Endothelial cell of umbilical vein (primary cell): ENCODE results near the gene YEATS4. TPM values are rescaled to one million over a fixed set of nuclear protein-coding genes. Genes with fewer than 3 reads are reported as not detected.

ENCODE experiments used
- BruUV-seq: library from RNA; stranded (reverse); fragments of 400-500 nt; replicated peaks from 2 replicates; lab custom pipeline; 2021; lab: Mats Ljungman, UMichigan
- CTCF ChIA-PET: fragments of 300-600, 350-600 bp; sonication (Branson Sonifier 250); formaldehyde crosslinking; loops from one replicate; lab custom pipeline; 2021; ENCODE audit warnings: antibody characterized with exemption, inconsistent platforms; lab: Charles Lee
- POLR2A ChIA-PET: fragments of 300-600, 350-600 bp; sonication (Branson Sonifier 250); formaldehyde crosslinking; loops from one replicate; lab custom pipeline; 2021; ENCODE audit warnings: antibody characterized with exemption, inconsistent platforms; lab: Charles Lee
- DNase-seq: peaks from one replicate; pipeline ENCODE4 v3.0.0-alpha.2; 2011; ENCODE audit warnings: low read depth, low spot score
- FAIRE-seq: peaks from 2 replicates; lab custom pipeline; 2011; peaks lifted over from hg19 to GRCh38; lab: Jason Lieb, UNC
- H2AFZ ChIP-seq: 2 replicates; pipeline ENCODE4 v1.6.0; 2012; ENCODE audit warnings: low read depth, low read length, control low read depth, inconsistent platforms
- H3K27ac ChIP-seq: 2 replicates; pipeline ENCODE4 v1.5.1; 2011; ENCODE audit warnings: low read depth, mild to moderate bottlenecking, control low read depth, low read length, moderate library complexity; ENCODE audit not compliant: insufficient read depth
- H3K27me3 ChIP-seq, 2 experiments: 2 replicates each; pipeline versions ENCODE4 v1.6.0 to v1.6.1; 2011; ENCODE audit warnings: low read length in 2 of 2, mixed read lengths in 1 of 2; ENCODE audit not compliant: control insufficient read depth in 2 of 2, insufficient read depth in 2 of 2
- H3K36me3 ChIP-seq, 2 experiments: 2 replicates in 1 of 2; 3 replicates in 1 of 2; pipeline ENCODE4 v1.5.1; 2011; ENCODE audit warnings: low read length in 2 of 2, mild to moderate bottlenecking in 1 of 2, moderate library complexity in 1 of 2; ENCODE audit not compliant: control insufficient read depth in 2 of 2, insufficient read depth in 2 of 2; ENCODE audit errors: extremely low read depth in 1 of 2
- H3K4me1 ChIP-seq: 3 replicates; pipeline ENCODE4 v1.5.1; 2011; ENCODE audit warnings: mild to moderate bottlenecking, low read length; ENCODE audit not compliant: control insufficient read depth, insufficient read depth; ENCODE audit errors: extremely low read depth
- H3K4me2 ChIP-seq: 2 replicates; pipeline ENCODE4 v1.6.1; 2011; ENCODE audit warnings: low read length, control low read depth, mixed read lengths; ENCODE audit not compliant: insufficient read depth
- H3K4me3 ChIP-seq, 3 experiments: fragments of 200-600 bp in 1 of 3; sonication (generic), shearing (Covaris generic) in 1 of 3; replicated peaks in 1 of 3; 2 replicates each; pipeline ENCODE4 v1.5.1; 2011 to 2016; ENCODE audit warnings: control low read depth in 3 of 3, low read length in 3 of 3, mild to moderate bottlenecking in 2 of 3, inconsistent platforms in 1 of 3, low read depth in 1 of 3, moderate library complexity in 1 of 3; ENCODE audit not compliant: insufficient read depth in 1 of 3
- H3K79me2 ChIP-seq: 2 replicates; pipeline ENCODE4 v1.6.0; 2012; ENCODE audit warnings: low read length, inconsistent platforms; ENCODE audit not compliant: control insufficient read depth, insufficient read depth
- H3K9ac ChIP-seq: replicated peaks from 2 replicates; pipeline ENCODE3; 2011; ENCODE audit warnings: low read length, control low read depth; ENCODE audit not compliant: insufficient read depth; ENCODE audit errors: extremely low read depth
- H3K9me1 ChIP-seq: replicated peaks from 3 replicates; pipeline ENCODE4 v1.6.0; 2011; ENCODE audit warnings: mild to moderate bottlenecking, low read length; ENCODE audit not compliant: control insufficient read depth, insufficient read depth; ENCODE audit errors: extremely low read depth
- H3K9me3 ChIP-seq: replicated peaks from 2 replicates; pipeline ENCODE4 v1.5.1; 2012; ENCODE audit warnings: low read length, inconsistent platforms; ENCODE audit not compliant: control insufficient read depth, insufficient read depth
- H4K20me1 ChIP-seq: replicated peaks from 2 replicates; pipeline ENCODE3; 2011; ENCODE audit warnings: mild to moderate bottlenecking, low read length; ENCODE audit not compliant: control insufficient read depth, insufficient read depth; ENCODE audit errors: extremely low read depth
- CTCF ChIP-seq, 2 donors: IDR thresholded peaks; 1 replicate in 1 of 2; 2 replicates in 1 of 2; pipeline ENCODE4 v1.5.1; 2011; ENCODE audit warnings: low read length in 2 of 2, mild to moderate bottlenecking in 2 of 2, moderate library complexity in 2 of 2, control low read depth in 1 of 2, inconsistent platforms in 1 of 2, low read depth in 1 of 2; ENCODE audit not compliant: insufficient read depth in 1 of 2; ENCODE audit errors: extremely low read depth in 1 of 2
- EZH2 ChIP-seq: IDR thresholded peaks from 2 replicates; pipeline ENCODE4 v1.6.1; 2012; ENCODE audit warnings: borderline replicate concordance, low read depth, mild to moderate bottlenecking, moderate library complexity, low read length, inconsistent platforms; ENCODE audit not compliant: severe bottlenecking
- FOS ChIP-seq: IDR thresholded peaks from 2 replicates; pipeline ENCODE4 v1.6.1; 2011; ENCODE audit warnings: mild to moderate bottlenecking, low read length, moderate library complexity, borderline replicate concordance; ENCODE audit not compliant: insufficient read depth
- MYC ChIP-seq: IDR thresholded peaks from one replicate; pipeline ENCODE4 v1.6.1; 2011; ENCODE audit warnings: mild to moderate bottlenecking, low read depth, low read length
- POLR2A ChIP-seq: IDR thresholded peaks from 2 replicates; pipeline ENCODE4 v1.6.1; 2012; ENCODE audit warnings: low read depth, mild to moderate bottlenecking, control low read depth, low read length
- POLR2AphosphoS5 ChIP-seq: IDR thresholded peaks from 2 replicates; pipeline ENCODE4 v1.6.1; 2012; ENCODE audit warnings: low read depth, mild to moderate bottlenecking, control low read depth, low read length, moderate library complexity; ENCODE audit not compliant: insufficient read depth
- dilution Hi-C: fragments of 300-500 bp; cut with MboI; formaldehyde crosslinking; loops from one replicate; pipeline ENCODE4 v1.15.0; 2019; ENCODE audit warnings: low sequenced_read_pairs; ENCODE audit not compliant: extremely low pct_ligation_motif_present
- intact Hi-C: fragments of 100-400 bp; cut with micrococcal nuclease; formaldehyde crosslinking; loops from one replicate; pipeline ENCODE4 v1.10.0; 2022
- polyA plus RNA-seq, 4 experiments: library from polyadenylated mRNA; depleted of rRNA in 3 of 4; stranded (reverse) in 3 of 4; unstranded in 1 of 4; fragments of >200 nt; gene quantifications; 2 replicates each; pipeline versions ENCODE4 v1.2.1 to v1.2.3, GENCODE V29; 2011 to 2012; ENCODE audit warnings: missing spikeins in 1 of 4
- total RNA-seq: library from RNA; stranded (reverse); gene quantifications from 2 replicates; pipeline ENCODE4 v1.2.3, GENCODE V29; 2021
- TF ChIP-seq, protein P1 (sequence below): IDR thresholded peaks from 2 replicates; pipeline ENCODE4 v1.6.1; 2011; ENCODE audit not compliant: insufficient read depth, insufficient read length

Gene YEATS4
- total and polyA plus RNA-seq, 2 donors (not counting 3 experiments of a cell fraction or from before 2014, with no cell fraction given): 13.6 to 16.7 TPM

DNA sequence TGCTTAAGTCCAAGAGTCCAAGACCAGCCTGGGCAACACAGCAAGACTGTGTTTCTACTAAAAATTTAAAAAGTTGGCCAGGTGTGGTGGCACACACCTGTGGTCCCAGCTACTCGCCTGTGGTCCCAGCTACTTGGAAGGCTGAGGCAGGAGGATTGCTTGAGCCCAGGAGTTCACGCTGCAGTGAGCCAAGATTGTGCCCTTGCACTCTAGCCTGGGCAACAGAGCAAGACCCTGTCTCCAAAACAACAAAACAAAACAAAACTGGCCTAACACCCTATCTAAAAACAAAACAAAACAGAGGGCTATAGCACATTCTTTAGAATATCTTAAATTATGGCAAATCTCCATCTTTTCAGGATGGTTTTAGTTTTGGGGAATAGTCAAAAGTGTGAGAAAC lies 14.5 kb upstream of the YEATS4 start:
- TF ChIP-seq FOS (no peak), CTCF (IDR thresholded peaks at IDR 0.05; ENCODE audit: extremely low read depth in 1 of 2, insufficient read depth in 1 of 2, low read depth in 1 of 2, low read length in 2 of 2) (no peak), POLR2AphosphoS5 (no peak), POLR2A (no peak), MYC (no peak), EZH2 (no peak)
- TF ChIP-seq, protein P1, sequence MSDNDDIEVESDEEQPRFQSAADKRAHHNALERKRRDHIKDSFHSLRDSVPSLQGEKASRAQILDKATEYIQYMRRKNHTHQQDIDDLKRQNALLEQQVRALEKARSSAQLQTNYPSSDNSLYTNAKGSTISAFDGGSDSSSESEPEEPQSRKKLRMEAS: no peak
- POLR2A ChIA-PET: no interaction called here
- dilution Hi-C loops: no loop called here
- Histone ChIP-seq H4K20me1 (no peaks in the 10 kb centered on the region), H3K27me3 (peaks cover 12 to 13% of the 10 kb centered on the region in 2 experiments), H2AFZ (no peak overlapping the region), H3K36me3 (no peaks in the 10 kb centered on the region), H3K4me2 (no peak overlapping the region), H3K4me3 (no peak overlapping the region), H3K9ac (no peak overlapping the region), H3K9me3 (no peaks in the 10 kb centered on the region), H3K4me1 (no peaks in the 10 kb centered on the region), H3K79me2 (no peaks in the 10 kb centered on the region), H3K9me1 (no peaks in the 10 kb centered on the region), H3K27ac (no peak overlapping the region)
- intact Hi-C loops: no loop called here
- DNase-seq: no peak
- FAIRE-seq: no peak
- no TSS peak for BruUV-seq
- CTCF ChIA-PET: interaction anchor here (0.6 kb wide), 1 partner anchor 12 kb away, joined by 7 read pairs; no protein-coding TSS in a partner anchor
